Sigmoid colon (tissue), 7 donors: ENCODE measurements around the gene PRDM16. TPM values are rescaled to one million over a fixed set of nuclear protein-coding genes. Genes with fewer than 3 reads are reported as not detected.

Source experiments
- DNase-seq: peaks from one replicate; pipeline ENCODE4 v3.0.0-alpha.2; 2019
- H3K27ac ChIP-seq, 4 donors: fragments of 200-600 bp; sonication (generic); one replicate each; pipeline ENCODE4 v1.5.1; 2016 to 2019; ENCODE audit warnings: mild to moderate bottlenecking in 1 of 4
- H3K27me3 ChIP-seq, 3 donors: fragments of 200-600 bp; sonication (generic); one replicate each; pipeline ENCODE4 v1.5.1; 2019; ENCODE audit warnings: mild to moderate bottlenecking in 1 of 3
- H3K36me3 ChIP-seq, 4 donors: fragments of 200-600 bp; sonication (generic); one replicate each; pipeline ENCODE4 v1.5.1; 2016 to 2019
- H3K4me1 ChIP-seq, 4 donors: fragments of 200-600 bp; sonication (generic); one replicate each; pipeline ENCODE4 v1.5.1; 2017 to 2019
- H3K4me3 ChIP-seq, 4 donors: fragments of 200-600 bp; sonication (generic); one replicate each; pipeline ENCODE4 v1.5.1; 2017 to 2019; ENCODE audit warnings: mild to moderate bottlenecking in 2 of 4, moderate library complexity in 1 of 4
- H3K9me3 ChIP-seq, 4 donors: fragments of 200-600 bp in 3 of 4; sonication (generic) in 3 of 4; one replicate each; pipeline versions ENCODE4 v1.5.1 to v1.6.1; 2013 to 2019
- CTCF ChIP-seq, 4 experiments: fragments of 450-650 bp in 3 of 4; fragments of 200-600 bp in 1 of 4; IDR thresholded peaks; one replicate each; pipeline ENCODE4 v1.5.1; 2016 to 2019; ENCODE audit warnings: antibody characterized with exemption in 4 of 4, mild to moderate bottlenecking in 3 of 4, moderate library complexity in 2 of 4
- EP300 ChIP-seq, 4 donors: sonication (generic); formaldehyde crosslinking; IDR thresholded peaks; one replicate each; pipeline ENCODE4 v1.6.1; 2017; ENCODE audit warnings: antibody characterized with exemption in 4 of 4
- POLR2A ChIP-seq, 2 donors: fragments of 450-650 bp; IDR thresholded peaks; one replicate each; pipeline ENCODE4 v1.6.1; 2016; ENCODE audit warnings: antibody characterized with exemption in 2 of 2, mild to moderate bottlenecking in 2 of 2, moderate library complexity in 2 of 2
- POLR2AphosphoS5 ChIP-seq, 4 donors: sonication (generic); formaldehyde crosslinking; IDR thresholded peaks; one replicate each; pipeline ENCODE4 v1.6.1; 2017; ENCODE audit warnings: antibody characterized with exemption in 4 of 4
- WGBS, 2 donors: extraction: QIAGEN DNeasy Blood & Tissue Kit; methylation state at CpG; one replicate each; pipeline ENCODE4 v1.1.7; 2013; 5-methylcytosine and 5-hydroxymethylcytosine counted together
- intact Hi-C: fragments of 100-400 bp; cut with DNase I; formaldehyde crosslinking; loops from one replicate; pipeline ENCODE4 v1.15.1; 2023
- polyA plus RNA-seq, 3 donors: library from polyadenylated mRNA; stranded (reverse); fragments of 200-250 nt; gene quantifications; one replicate each; pipeline ENCODE4 v1.2.3, GENCODE V29; 2013
- total RNA-seq, 4 donors: library from RNA; depleted of rRNA; stranded (reverse); fragments of >200 nt; gene quantifications; one replicate each; pipeline ENCODE4 v1.1.0, GENCODE V29; 2016
- donor health status: healthy with polysubstance abuse.
- donor health status: Bipolar disorder and iron deficiency.
- donor health status: healthy.

Gene PRDM16
- total and polyA plus RNA-seq, 7 donors: under 0.01 to 1.7 (median 0.49) TPM

GRCh38 chr1:3082051-3082450 is 13.0 kb downstream of the PRDM16 start:
- no peak for DNase-seq
- H3K27me3 ChIP-seq: peaks cover 0 to 61% (median 15%) of the 10 kb centered on the region in 3 donors

GRCh38 chr1:3082571-3083516 is 13.8 kb downstream of the PRDM16 start:
- no peak for DNase-seq
- H3K4me3 ChIP-seq: no peak overlapping the region
- peaks cover 0 to 58% (median 9%) of the 10 kb centered on the region in 3 donors for H3K27me3 ChIP-seq
- 92 to 93% methylated on average over 42 of the region's 42 CpGs for WGBS, 2 donors
- no peaks in the 10 kb centered on the region for H3K36me3 ChIP-seq
- intact Hi-C loops: no loop called here
- no peak overlapping the region for H3K27ac ChIP-seq
- H3K9me3 ChIP-seq: no peaks in the 10 kb centered on the region
- no peak for TF ChIP-seq CTCF (IDR thresholded peaks at IDR 0.05)
- TF ChIP-seq POLR2A (IDR thresholded peaks at IDR 0.05): no peak
- TF ChIP-seq EP300 (IDR thresholded peaks at IDR 0.05): no peak
- no peak for TF ChIP-seq POLR2AphosphoS5 (IDR thresholded peaks at IDR 0.05)
- H3K4me1 ChIP-seq: no peaks in the 10 kb centered on the region

More at GRCh38 chr1:3082051-3082450, 13.0 kb downstream of the PRDM16 start:
- H3K36me3 ChIP-seq: no peaks in the 10 kb centered on the region
- H3K4me3 ChIP-seq: no peak overlapping the region
- intact Hi-C loops: no loop called here
- WGBS, 2 donors: 85 to 87% methylated on average over 8 of the region's 8 CpGs
- no peaks in the 10 kb centered on the region for H3K9me3 ChIP-seq
- H3K27ac ChIP-seq: no peak overlapping the region
- TF ChIP-seq POLR2A (IDR thresholded peaks at IDR 0.05) (no peak), CTCF (IDR thresholded peaks at IDR 0.05) (no peak), EP300 (IDR thresholded peaks at IDR 0.05) (no peak), POLR2AphosphoS5 (IDR thresholded peaks at IDR 0.05) (no peak)
- no peaks in the 10 kb centered on the region for H3K4me1 ChIP-seq

GRCh38 chr1:3084154-3084553 is 15.2 kb downstream of the PRDM16 start:
- 87 to 88% methylated on average over 16 of the region's 16 CpGs for WGBS, 2 donors
- DNase-seq: no peak
- intact Hi-C loops: no loop called here

GRCh38 chr1:3084726-3085125 is 15.7 kb downstream of the PRDM16 start:
- no peaks in the 10 kb centered on the region for H3K9me3 ChIP-seq
- H3K27me3 ChIP-seq: peaks cover 0 to 51% (median 10%) of the 10 kb centered on the region in 3 donors
- H3K4me3 ChIP-seq: no peak overlapping the region
- H3K36me3 ChIP-seq: no peaks in the 10 kb centered on the region
- intact Hi-C loops: no loop called here
- no peak for DNase-seq
- H3K27ac ChIP-seq: no peak overlapping the region
- TF ChIP-seq POLR2AphosphoS5 (IDR thresholded peaks at IDR 0.05): no peak
- no peak for TF ChIP-seq POLR2A (IDR thresholded peaks at IDR 0.05)
- TF ChIP-seq CTCF (IDR thresholded peaks at IDR 0.05): no peak
- TF ChIP-seq EP300 (IDR thresholded peaks at IDR 0.05): no peak
- H3K4me1 ChIP-seq: no peaks in the 10 kb centered on the region
- 83 to 90% methylated on average over 12 of the region's 12 CpGs for WGBS, 2 donors

More at GRCh38 chr1:3084154-3084553, 15.2 kb downstream of the PRDM16 start:
- no peak overlapping the region for H3K4me3 ChIP-seq
- H3K27ac ChIP-seq: no peak overlapping the region
- no peaks in the 10 kb centered on the region for H3K9me3 ChIP-seq
- no peaks in the 10 kb centered on the region for H3K36me3 ChIP-seq
- no peak for TF ChIP-seq EP300 (IDR thresholded peaks at IDR 0.05)
- no peak for TF ChIP-seq CTCF (IDR thresholded peaks at IDR 0.05)
- TF ChIP-seq POLR2AphosphoS5 (IDR thresholded peaks at IDR 0.05): no peak
- no peak for TF ChIP-seq POLR2A (IDR thresholded peaks at IDR 0.05)
- H3K27me3 ChIP-seq: peaks cover 0 to 51% (median 4%) of the 10 kb centered on the region in 3 donors
- no peaks in the 10 kb centered on the region for H3K4me1 ChIP-seq
